Stimulated activated CD4-positive, alpha-beta T cell treated with anti-CD3 and anti-CD28 coated beads, Interleukin-15, amount 100 ng/mL, for 1 hour (primary cell): ENCODE results near the gene TIAM2.

Experiments
- DNase-seq, 2 donors: peaks; one replicate each; pipeline ENCODE4 v3.0.0-alpha.2; 2020; ENCODE audit warnings: low read depth in 1 of 2, low spot score in 1 of 2

The TIAM2 gene

GRCh38 chr6:155055729-155056128, 60.6 kb downstream of the TIAM2 start:
- DNase-seq = no peak

GRCh38 chr6:155056756-155057155, 61.6 kb downstream of the TIAM2 start:
- DNase-seq = no peak

GRCh38 chr6:155061381-155061780, 66.3 kb downstream of the TIAM2 start:
- no peak for DNase-seq

- no peak for DNase-seq
These were observed 67.8 kb downstream of the TIAM2 start for GRCh38 chr6:155062866-155063341.

- DNase-seq = no peak
These were observed 69.2 kb downstream of the TIAM2 start for GRCh38 chr6:155064303-155064702.

- no peak for DNase-seq
These were observed 71.2 kb downstream of the TIAM2 start for GRCh38 chr6:155066361-155066760.

- no peak for DNase-seq
These were observed 72.0 kb downstream of the TIAM2 start for GRCh38 chr6:155066921-155067680.

GRCh38 chr6:155067956-155068615, 73.0 kb downstream of the TIAM2 start:
- DNase-seq = no peak

GRCh38 chr6:155069543-155069942, 74.4 kb downstream of the TIAM2 start:
- DNase-seq = no peak

GRCh38 chr6:155075930-155076695, 81.0 kb downstream of the TIAM2 start:
- no peak for DNase-seq

GRCh38 chr6:155077331-155077730, 82.2 kb downstream of the TIAM2 start:
- no peak for DNase-seq

GRCh38 chr6:155077784-155078183, 82.7 kb downstream of the TIAM2 start:
- DNase-seq = no peak

GRCh38 chr6:155078331-155078745, 83.2 kb downstream of the TIAM2 start:
- no peak for DNase-seq

GRCh38 chr6:155079985-155080452, 84.9 kb downstream of the TIAM2 start:
- DNase-seq = no peak

- no peak for DNase-seq
These were observed 86.0 kb downstream of the TIAM2 start for GRCh38 chr6:155080881-155081845.

GRCh38 chr6:155084431-155085123, 89.5 kb downstream of the TIAM2 start:
- no peak for DNase-seq

GRCh38 chr6:155085582-155086257, 90.6 kb downstream of the TIAM2 start:
- no peak for DNase-seq

GRCh38 chr6:155088856-155089255, 93.7 kb downstream of the TIAM2 start:
- no peak for DNase-seq

- DNase-seq = no peak
These were observed 94.6 kb downstream of the TIAM2 start for GRCh38 chr6:155089746-155090145.
